OCI-LY3 (cell line): ENCODE measurements around the gene LSM4.

Source experiments
- H2AFZ ChIP-seq: fragments of 200-600, 300-600 bp; shearing (Covaris generic); 2 replicates; pipeline ENCODE4 v1.6.0; 2014; ENCODE audit warnings: antibody characterized with exemption, low read depth, low read length
- H3K27ac ChIP-seq: fragments of 200-600, 300-600 bp; sonication (generic); 2 replicates; pipeline ENCODE4 v1.5.1; 2014; ENCODE audit warnings: mild to moderate bottlenecking, low read length, moderate library complexity, mixed read lengths
- H3K27me3 ChIP-seq: fragments of 200-600, 300-600 bp; sonication (generic); 2 replicates; pipeline ENCODE4 v1.6.1; 2014; ENCODE audit warnings: low read depth, low read length, mixed read lengths
- H3K36me3 ChIP-seq: fragments of 200-600, 300-600 bp; sonication (generic); replicated peaks from 2 replicates; pipeline ENCODE3; 2014; ENCODE audit warnings: low read depth, low read length, mixed read lengths
- H3K4me1 ChIP-seq: fragments of 300-600, 200-600 bp; sonication (generic); 2 replicates; pipeline ENCODE4 v1.6.1; 2014; ENCODE audit warnings: low read length, mixed read lengths
- H3K4me2 ChIP-seq: fragments of 200-600, 300-600 bp; sonication (generic); 2 replicates; pipeline ENCODE4 v1.6.1; 2014; ENCODE audit warnings: low read length, mixed read lengths
- H3K4me3 ChIP-seq: fragments of 300-600, 200-600 bp; sonication (generic); 2 replicates; pipeline ENCODE4 v1.5.1; 2014; ENCODE audit warnings: antibody characterized with exemption, mild to moderate bottlenecking, low read length, moderate library complexity
- H3K79me2 ChIP-seq: fragments of 300-600, 200-600 bp; shearing (Covaris generic); 2 replicates; pipeline ENCODE4 v1.6.1; 2014; ENCODE audit warnings: mild to moderate bottlenecking, low read length, mixed read lengths
- H3K9ac ChIP-seq: fragments of 300-600, 200-600 bp; shearing (Covaris generic); 2 replicates; pipeline ENCODE4 v1.6.0; 2014; ENCODE audit warnings: mild to moderate bottlenecking, low read length, moderate library complexity
- H3K9me3 ChIP-seq: fragments of 200-600, 300-600 bp; shearing (Covaris generic); 2 replicates; pipeline ENCODE4 v1.6.1; 2014; ENCODE audit warnings: low read length, mixed read lengths; ENCODE audit not compliant: insufficient read depth
- H4K20me1 ChIP-seq: fragments of 200-600, 300-600 bp; sonication (generic); 2 replicates; pipeline ENCODE4 v1.6.1; 2016; ENCODE audit warnings: low read length, mixed read lengths; ENCODE audit not compliant: insufficient read depth
- EZH2phosphoT487 ChIP-seq: fragments of 200-600 bp; shearing (Covaris generic); IDR thresholded peaks from 2 replicates; pipeline ENCODE4 v1.6.1; 2018; ENCODE audit warnings: antibody characterized with exemption, mixed run types, low read depth
- TF ChIP-seq, protein P1 (sequence below): fragments of 200-600, 300-600 bp; sonication (generic); IDR thresholded peaks from 2 replicates; pipeline ENCODE4 v1.5.1; 2014; ENCODE audit warnings: antibody characterized with exemption, low read length, low read depth

The LSM4 gene

DNA sequence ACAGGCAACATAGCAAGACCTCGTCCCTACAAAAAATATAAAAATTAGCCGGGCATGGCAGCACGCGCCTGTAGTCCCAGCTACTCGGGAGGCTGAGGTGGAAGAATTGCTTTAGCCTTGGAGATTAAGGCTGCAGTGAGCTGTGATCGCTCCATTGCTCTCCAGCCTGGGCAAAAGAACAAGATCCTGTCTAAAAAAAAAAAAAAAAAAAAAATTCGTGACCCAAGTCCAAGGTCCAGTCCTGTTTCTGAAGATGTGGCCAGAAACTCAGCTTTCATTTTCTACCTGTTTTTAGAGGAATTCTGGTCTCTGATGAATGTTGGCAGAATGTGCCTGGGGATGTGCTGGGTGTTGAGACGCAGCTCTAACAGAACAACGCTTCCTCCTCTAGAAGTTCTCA lies 15.7 kb upstream of the LSM4 start:
- H3K36me3 ChIP-seq, result no peaks in the 10 kb centered on the region
- H2AFZ ChIP-seq, result no peak overlapping the region
- H3K9me3 ChIP-seq, result no peaks in the 10 kb centered on the region
- no peak overlapping the region for H3K4me3 ChIP-seq
- no peaks in the 10 kb centered on the region for H4K20me1 ChIP-seq
- peaks cover 17% of the 10 kb centered on the region for H3K4me1 ChIP-seq
- TF ChIP-seq, protein P1, sequence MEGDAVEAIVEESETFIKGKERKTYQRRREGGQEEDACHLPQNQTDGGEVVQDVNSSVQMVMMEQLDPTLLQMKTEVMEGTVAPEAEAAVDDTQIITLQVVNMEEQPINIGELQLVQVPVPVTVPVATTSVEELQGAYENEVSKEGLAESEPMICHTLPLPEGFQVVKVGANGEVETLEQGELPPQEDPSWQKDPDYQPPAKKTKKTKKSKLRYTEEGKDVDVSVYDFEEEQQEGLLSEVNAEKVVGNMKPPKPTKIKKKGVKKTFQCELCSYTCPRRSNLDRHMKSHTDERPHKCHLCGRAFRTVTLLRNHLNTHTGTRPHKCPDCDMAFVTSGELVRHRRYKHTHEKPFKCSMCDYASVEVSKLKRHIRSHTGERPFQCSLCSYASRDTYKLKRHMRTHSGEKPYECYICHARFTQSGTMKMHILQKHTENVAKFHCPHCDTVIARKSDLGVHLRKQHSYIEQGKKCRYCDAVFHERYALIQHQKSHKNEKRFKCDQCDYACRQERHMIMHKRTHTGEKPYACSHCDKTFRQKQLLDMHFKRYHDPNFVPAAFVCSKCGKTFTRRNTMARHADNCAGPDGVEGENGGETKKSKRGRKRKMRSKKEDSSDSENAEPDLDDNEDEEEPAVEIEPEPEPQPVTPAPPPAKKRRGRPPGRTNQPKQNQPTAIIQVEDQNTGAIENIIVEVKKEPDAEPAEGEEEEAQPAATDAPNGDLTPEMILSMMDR, result no peak
- H3K27ac ChIP-seq, result no peak overlapping the region
- H3K79me2 ChIP-seq, result no peaks in the 10 kb centered on the region
- H3K9ac ChIP-seq, result no peak overlapping the region
- H3K4me2 ChIP-seq, result no peak overlapping the region
- 0 out of 2 replicates have a peak, but pooled peaks cover 6% of the 10 kb centered on the region for H3K27me3 ChIP-seq

DNA sequence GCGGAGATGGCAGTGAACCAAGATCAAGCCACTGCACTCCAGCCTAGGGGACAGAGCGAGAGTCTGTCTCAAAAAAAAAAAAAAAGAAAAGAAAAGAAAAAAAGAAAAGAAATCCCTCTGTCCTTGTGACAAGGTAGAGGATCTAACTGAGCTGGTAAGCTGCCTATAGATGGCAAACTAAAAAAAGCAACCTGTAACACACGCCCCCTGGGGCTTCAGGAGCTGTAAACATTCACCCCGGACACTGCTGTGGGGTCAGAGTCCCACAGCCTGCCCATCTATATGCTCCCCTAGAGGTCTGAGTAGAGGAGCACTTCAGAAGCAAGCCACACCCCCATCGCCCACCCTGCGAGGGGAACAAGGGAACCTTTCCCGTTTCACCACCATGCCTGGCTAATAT lies 13.2 kb upstream of the LSM4 start:
- Histone ChIP-seq H3K27ac (no peak overlapping the region), H3K79me2 (no peaks in the 10 kb centered on the region), H3K4me2 (no peak overlapping the region), H3K4me3 (no peak overlapping the region), H3K9me3 (no peaks in the 10 kb centered on the region), H3K4me1 (peaks cover 13% of the 10 kb centered on the region), H3K36me3 (no peaks in the 10 kb centered on the region), H4K20me1 (no peaks in the 10 kb centered on the region), H2AFZ (no peak overlapping the region), H3K27me3 (0 out of 2 replicates have a peak, but pooled peaks cover 6% of the 10 kb centered on the region), H3K9ac (no peak overlapping the region)
- TF ChIP-seq, protein P1, result no peak
- no peak for TF ChIP-seq EZH2phosphoT487

DNA sequence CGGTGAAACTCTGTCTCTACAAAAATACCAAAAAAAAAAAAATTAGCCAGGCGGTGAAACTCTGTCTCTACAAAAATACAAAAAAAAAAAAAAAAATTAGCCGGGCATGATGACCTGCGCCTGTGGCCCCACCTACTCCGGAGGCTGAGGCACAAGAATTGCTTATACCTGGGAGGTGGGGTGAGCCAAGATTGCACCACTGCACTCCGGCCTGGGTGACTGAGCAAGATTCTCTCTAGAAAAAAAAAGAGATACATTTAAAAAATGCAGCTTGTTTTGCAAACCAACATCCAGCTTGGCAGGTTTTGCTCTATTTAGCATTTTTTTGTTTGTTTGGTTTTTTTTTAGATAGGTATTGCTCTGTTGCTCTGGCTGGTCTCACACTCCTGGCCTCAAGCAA lies 10.8 kb upstream of the LSM4 start:
- H3K9ac ChIP-seq, result no peak overlapping the region
- H2AFZ ChIP-seq, result no peak overlapping the region
- 0 out of 2 replicates have a peak, but pooled peaks cover 6% of the 10 kb centered on the region for H3K27me3 ChIP-seq
- H3K79me2 ChIP-seq, result no peaks in the 10 kb centered on the region
- TF ChIP-seq, protein P1, result no peak
- TF ChIP-seq EZH2phosphoT487, result no peak
- H3K27ac ChIP-seq, result no peak overlapping the region
- no peak overlapping the region for H3K4me2 ChIP-seq
- no peak overlapping the region for H3K4me3 ChIP-seq
- peaks cover 12% of the 10 kb centered on the region for H3K4me1 ChIP-seq
- no peaks in the 10 kb centered on the region for H4K20me1 ChIP-seq
- H3K36me3 ChIP-seq, result no peaks in the 10 kb centered on the region
- H3K9me3 ChIP-seq, result no peaks in the 10 kb centered on the region

DNA sequence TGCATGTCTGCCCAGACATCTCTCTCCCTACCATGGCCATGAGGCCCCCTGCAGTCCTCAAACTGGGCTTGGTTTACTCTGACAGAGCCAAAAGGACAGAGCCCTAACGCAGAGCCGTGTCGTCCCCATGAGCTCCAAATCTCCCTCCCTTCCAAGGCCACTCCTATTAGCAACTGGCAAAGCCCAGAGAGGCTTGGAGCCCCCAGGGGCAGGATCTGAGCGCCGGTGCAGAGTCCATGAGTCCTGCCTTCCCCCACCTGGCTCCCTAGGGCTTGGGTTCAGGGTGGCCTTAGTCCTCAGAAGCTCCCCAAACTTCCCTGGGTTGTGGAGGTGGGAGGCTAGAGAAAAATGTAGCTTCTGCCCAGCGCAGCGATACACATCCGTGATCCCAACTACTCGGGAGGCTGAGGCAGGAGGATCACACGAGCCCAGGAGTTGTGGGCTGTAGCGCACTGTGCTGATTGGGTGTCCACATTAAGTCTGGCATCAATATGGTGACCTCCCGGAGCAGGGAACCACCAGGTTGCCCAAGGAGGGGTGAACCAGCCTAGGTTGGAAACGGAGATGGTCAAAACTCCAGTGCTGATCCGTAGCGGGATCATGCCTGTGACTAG lies 10.1 kb upstream of the LSM4 start:
- H3K27ac ChIP-seq, result no peak overlapping the region

More for the DNA sequence above, 10.1 kb upstream of the LSM4 start:
- Histone ChIP-seq H3K4me3 (no peak overlapping the region), H3K9ac (no peak overlapping the region), H3K79me2 (no peaks in the 10 kb centered on the region), H3K27me3 (0 out of 2 replicates have a peak, but pooled peaks cover 3% of the 10 kb centered on the region), H3K9me3 (no peaks in the 10 kb centered on the region), H3K36me3 (no peaks in the 10 kb centered on the region), H2AFZ (no peak overlapping the region), H3K4me2 (no peak overlapping the region), H3K4me1 (peaks cover 10% of the 10 kb centered on the region), H4K20me1 (no peaks in the 10 kb centered on the region)
- TF ChIP-seq, protein P1, result no peak
- no peak for TF ChIP-seq EZH2phosphoT487
